Stimulated activated CD8-positive, alpha-beta memory T cell treated with anti-CD3 and anti-CD28 coated beads, Interleukin-7, amount 100 ng/mL, for 48 hours (primary cell): Measurements from ENCODE around the gene ATXN7L2.
A peak's percentile ranks its signal among the peaks of the same experiment; 100 is the strongest.

Experiments used
- DNase-seq, 2 donors: peaks; one replicate each; pipeline ENCODE4 v3.0.0-alpha.2; 2020; ENCODE audit warnings: low read depth in 1 of 2; ENCODE audit errors: extremely low read depth in 1 of 2

Gene ATXN7L2

GRCh38 chr1:109522026-109522425 is 38.3 kb downstream of the ATXN7L2 start:
- no peak for DNase-seq

DNA sequence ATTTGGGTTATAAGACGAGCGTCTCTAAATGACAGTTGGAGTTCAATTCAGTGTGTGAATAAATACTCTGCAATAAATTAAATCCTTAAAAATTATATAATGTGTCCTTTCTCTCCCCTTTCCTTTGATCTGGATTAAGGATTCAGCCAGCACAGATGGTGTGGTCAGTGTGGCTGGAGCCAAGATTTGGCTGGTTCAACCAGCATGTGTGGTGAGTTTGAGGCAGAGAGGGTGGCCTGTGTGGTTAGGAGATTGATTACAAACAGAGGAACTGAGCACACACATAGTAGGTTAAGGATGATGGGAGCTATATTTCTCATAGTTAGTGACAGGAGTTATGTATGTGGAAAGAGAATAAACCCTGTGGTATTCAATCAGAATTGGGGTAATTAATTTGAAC is 40.0 kb downstream of the ATXN7L2 start:
- no peak for DNase-seq

DNA sequence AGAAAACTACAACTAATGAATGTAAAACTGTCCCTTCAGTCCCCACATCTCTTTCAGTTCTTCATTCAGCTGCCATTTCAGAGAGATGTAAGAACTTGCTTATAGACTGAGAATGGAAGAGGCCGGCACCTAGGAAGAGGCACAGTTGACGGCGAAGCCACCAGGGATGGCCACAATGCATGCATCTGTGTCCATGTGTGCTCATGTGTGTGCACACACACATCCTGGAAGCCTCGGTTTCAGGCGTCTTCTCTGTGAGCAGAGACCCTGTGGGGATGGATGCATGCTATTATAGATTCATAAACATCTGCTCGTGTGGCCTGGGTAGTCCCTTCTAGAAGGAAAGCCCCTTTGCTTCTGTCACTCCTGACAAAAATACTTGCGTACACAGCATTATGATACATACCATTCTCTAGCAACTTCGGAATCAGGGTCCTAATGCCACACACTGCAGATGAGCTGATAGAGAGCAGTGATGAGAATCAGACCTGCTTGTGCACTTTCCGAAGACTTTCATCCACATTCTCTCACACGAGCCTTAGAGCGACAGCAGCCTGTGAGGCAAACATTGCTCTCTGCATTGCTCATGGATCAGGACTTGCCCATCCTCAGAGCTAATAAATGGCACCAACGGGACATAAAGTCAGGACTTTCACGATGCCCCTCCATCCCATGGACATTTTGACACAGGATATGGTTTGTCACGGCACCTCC is 43.5 kb downstream of the ATXN7L2 start:
- no peak for DNase-seq

DNA sequence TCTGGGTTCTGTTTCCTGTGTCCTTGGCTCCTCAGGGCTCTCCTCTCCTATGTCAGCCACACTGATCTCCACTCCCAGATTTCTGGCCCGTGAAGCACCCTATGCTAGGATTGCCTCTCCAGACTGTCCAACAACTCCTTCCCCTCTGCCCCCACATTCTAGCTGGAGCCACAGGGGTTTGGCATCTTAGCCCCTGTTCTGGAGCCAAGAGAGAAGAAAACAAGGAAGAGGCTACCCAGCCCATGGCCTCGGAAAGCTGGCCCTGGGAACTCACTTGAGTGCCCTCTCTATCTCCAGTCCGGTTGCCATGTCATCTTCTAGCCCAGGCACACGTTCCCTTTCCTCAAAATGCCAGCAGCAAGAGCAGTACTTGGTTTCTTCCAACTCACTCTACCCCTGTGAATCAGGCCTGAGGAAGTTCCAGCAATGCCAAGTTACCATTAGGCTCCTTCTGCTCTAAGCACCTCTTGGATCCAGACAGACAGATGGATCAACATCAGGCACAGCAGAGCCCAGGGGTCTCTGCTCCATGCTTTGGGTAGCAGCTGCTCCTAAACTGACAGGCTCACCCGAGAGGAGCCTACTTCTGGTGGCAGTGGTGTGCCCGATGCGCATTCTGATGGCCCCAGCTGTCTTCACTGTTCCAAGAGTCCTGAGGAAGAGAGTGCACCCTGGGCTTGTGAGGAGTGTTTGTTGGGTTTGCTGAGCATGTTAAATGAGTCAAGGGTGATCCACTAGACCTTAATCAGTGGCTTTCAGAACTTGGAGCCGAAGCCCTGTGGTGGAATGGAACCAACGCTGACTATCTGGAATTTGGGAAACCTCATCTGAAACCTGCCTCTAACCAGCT is 44.4 kb downstream of the ATXN7L2 start:
- no peak for DNase-seq

DNA sequence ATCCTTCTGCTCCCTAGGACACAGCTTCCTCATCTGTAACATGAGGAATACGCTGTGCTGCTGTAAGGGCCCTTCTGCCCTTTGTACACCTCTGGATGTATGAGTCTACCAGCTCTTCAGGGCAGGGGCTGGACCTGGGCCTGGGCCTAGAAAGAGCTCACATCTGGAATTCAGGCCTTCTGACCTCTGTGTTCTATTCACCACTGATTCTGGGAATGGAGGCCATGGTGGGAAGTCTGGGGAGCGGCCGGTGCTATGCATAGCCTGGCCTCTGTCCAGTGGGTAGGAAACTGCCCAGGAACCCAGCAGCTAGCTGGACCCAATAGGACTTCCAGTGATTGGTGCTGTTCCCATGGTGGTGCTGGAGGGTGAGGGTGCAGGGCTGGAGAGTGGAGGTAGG is 45.0 kb downstream of the ATXN7L2 start:
- DNase-seq: no peak

DNA sequence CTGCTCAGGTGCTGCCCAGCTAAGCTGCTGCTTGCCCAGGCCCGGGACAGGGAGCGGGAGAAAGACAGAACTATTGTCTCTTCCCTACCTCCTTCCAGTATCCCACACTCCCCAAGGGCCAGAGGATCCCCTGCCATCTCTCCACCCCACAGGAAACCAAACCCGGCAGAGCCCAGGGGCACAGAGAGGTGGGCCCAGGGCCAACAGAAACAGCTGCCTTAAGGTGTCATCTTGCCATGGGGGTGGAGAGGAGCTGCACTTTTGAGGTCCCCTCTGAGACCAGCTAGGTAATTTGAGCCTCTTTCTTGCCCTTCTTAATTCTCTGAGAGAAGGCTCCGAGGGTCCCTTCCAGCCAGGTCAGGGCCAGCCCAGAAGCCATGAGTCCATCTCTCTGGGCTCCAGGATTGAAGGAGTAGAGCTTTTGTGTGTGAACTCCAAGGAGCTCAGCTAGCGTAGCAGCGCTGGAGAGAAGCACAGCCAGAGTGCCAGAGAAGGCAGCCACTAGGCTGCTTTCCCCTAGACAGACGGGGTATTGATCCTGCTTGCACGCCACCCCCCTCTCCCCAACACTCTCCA is 46.3 kb downstream of the ATXN7L2 start:
- no peak for DNase-seq

DNA sequence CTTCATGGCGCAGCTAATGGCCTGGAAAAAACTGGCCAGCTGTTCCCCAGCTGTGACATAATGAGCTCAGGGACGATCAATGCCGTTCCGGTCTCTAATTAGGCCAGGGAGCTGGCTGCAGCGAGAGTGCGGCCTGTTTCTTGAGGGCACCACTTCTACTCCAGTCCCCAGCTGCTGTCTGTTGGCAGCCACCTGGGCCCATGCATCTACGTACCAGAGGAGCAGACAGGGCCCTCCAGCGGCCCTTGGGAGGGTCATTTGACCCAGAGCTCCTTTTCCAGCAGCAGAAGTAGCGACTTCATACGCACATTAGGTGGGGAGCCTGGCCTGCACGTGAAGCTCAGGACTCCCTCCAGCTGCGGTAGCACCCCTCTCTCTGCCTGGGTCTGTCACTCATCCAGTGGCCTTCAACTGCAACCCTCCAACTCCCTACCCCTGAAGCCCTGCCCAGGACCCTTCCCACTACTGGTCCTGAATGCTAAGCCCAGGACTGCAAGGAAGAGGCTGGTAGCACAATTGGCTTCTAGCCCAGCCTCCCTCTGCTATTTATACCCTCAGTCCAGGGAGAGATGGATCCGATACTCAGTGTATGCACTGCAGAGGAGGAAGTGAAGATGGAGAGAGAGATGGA is 46.9 kb downstream of the ATXN7L2 start:
- DNase-seq: no peak

GRCh38 chr1:109531380-109531779 is 47.7 kb downstream of the ATXN7L2 start:
- no peak for DNase-seq

DNA sequence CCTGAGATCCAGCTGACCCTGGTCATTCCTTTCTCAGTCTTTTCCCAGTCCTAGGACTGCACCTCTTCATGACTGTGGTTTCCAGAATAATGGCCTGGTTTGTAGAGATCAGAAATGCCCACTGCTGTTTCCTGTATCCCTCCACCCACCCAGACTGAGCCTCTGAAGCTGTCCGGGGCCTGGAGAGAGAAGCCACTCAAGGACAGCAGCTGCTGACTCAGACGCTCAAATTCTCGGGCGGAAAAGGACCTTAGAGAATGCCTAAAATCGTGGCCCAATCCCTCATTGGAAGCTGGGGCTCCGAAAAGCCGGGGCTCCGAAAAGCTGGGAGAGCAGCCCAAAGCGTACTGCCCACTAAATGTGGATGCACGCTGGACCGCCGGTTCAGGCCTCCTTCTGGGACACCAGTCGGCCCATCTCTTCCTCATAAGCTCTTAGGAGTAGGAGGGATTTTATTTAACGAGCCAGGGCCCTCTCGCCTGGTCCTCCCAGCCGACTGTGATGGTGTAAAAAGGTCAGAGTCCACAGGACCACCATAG is 48.2 kb downstream of the ATXN7L2 start:
- DNase-seq: no peak

DNA sequence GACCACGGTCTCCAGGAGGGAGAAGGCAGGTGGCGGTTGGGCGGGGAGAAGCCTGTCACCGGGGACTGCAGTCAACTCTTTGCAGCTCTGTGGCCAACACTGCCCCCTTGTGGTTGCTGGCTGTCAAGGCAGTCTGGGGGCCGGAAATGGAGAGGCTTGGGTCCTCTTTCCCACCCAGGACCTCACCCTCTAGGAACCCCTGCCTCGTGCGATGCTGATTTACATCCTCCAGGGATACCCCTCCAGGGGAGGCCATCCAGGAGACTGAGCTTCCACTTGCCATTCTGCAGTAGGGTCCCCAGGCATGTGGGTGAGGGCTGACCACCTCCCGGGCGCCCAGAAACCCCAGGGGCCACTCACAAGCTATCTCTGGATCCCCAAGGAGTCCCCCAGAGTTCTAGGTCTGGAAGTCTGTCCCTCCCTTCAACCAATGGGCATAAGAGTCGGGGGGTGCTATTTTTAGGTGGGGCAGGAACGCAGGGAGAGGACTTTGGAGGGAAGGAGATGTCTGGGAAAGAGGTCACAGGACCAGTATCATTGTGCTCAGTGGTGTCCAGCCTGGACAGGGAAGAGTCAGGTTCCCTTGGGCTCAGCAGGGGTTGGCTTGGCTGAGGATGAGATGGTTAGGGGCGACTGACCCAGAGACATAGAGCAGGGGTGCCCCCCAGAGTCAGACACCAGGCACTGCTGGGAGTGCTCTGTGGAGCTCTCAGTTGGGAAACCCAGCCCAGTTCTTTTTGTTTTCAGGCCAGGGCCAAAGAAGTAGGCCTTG is 48.8 kb downstream of the ATXN7L2 start:
- DNase-seq: peak; percentile 71 to 82

DNA sequence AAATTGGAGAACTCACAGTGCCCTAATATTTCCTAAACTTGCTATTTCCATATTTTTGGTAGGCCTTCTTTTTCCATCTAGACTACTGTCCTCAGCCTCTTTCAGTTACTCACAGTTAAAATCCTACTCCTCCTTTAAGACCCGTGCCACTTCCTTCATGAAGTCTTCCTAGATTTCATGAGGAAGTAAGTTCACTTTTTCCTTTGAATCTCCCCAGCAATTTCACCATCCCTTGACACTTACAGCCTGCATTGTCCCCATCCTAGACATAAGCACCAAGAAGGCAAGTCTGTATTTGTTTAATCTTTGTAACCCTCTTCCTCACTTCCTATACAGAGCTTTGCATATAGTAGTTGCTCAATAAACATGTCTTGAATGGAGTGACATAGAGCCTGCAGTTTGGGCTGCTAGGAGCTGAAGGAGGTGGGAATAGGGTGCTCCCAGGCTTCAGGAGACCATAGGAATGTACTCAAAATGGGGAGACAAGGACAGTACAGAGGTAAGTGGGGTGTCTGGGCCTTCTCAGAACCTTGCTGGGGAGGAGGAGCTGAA is 50.7 kb downstream of the ATXN7L2 start:
- no peak for DNase-seq

GRCh38 chr1:109535481-109535880 is 51.8 kb downstream of the ATXN7L2 start:
- no peak for DNase-seq

GRCh38 chr1:109535971-109536491 is 52.3 kb downstream of the ATXN7L2 start:
- no peak for DNase-seq

DNA sequence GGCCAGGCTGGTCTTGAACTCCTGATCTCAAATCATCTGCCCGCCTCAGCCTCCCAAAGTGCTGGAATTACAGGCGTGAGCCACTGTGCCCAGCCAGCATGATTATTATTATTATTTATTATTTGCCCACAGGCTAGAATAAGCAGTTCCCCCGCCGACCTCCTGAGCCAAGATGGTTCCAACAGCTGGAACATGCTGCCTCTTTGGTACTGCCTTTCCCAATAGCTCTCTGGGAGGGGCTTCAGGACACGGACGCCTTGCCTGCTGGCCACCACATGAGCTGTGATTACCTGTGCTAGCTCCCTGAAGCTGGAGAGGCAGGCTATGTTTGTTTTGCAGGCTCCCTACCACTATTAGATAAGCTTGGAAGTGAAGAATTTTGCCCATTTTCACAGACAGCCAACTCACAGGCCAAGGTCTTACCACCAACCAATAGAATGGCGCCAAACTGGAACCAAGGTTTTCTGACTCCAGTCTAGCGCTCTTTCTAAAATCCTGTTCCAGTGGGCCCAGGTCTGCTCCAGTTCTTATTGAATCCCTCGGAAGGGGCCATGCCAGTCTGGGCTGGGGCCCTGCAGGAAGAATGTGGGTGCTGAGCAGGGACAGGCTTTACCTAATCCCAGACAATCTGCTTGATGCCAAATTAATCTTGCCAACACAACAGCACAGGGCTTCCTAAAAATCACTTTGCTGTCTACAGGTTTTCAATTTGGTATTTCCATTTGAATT is 53.9 kb downstream of the ATXN7L2 start:
- DNase-seq: no peak

- DNase-seq: no peak
These were observed 55.3 kb downstream of the ATXN7L2 start for GRCh38 chr1:109538827-109539555.

GRCh38 chr1:109539676-109540075 is 56.0 kb downstream of the ATXN7L2 start, which contains the start of gene GPR61:
GPR61 (plus strand) TSS chr1:109539872; CDS start chr1:109543023, 3,151 bp downstream.
- no peak for DNase-seq

DNA sequence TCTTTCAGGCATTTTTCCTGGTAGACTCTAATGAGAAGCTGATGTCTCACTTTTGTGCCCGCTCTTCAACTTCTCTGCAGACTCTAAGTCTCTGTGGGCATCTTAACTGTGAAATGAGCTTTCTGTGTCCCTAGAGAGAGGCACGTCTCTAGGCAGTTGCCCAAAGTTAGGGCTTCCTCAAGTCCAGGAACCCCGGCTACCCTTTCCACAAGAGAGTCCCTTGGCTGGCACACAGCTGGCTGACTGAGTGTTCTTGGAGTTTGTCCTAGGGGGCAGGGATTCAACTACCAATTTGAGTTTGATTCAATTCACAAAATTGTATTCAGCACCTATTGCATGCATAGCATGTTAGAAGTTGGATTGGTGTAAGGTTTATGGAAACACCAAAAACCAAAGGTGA is 57.4 kb downstream of the ATXN7L2 start:
- DNase-seq: no peak
